Smooth muscle cell (in vitro differentiated cells): Measurements from ENCODE around the gene PTPRD. TPM values are rescaled to one million over a fixed set of nuclear protein-coding genes. Genes with fewer than 3 reads are reported as not detected.
"Not testable (repeated sequence)": the region's sequence is repeated elsewhere in the genome, so short reads cannot be mapped to it uniquely, and the experiment has no call there.

ENCODE experiments used
- DNase-seq: peaks from one replicate; lab custom pipeline; 2025; ENCODE audit not compliant: unreplicated experiment; lab: John Stamatoyannopoulos, UW
- H2AFZ ChIP-seq: fragments of 200-600 bp; sonication (generic); 2 replicates; pipeline ENCODE4 v1.6.0; 2016; ENCODE audit warnings: antibody characterized with exemption, low read depth, mild to moderate bottlenecking
- H3F3A ChIP-seq: fragments of 200-600 bp; sonication (generic); 2 replicates; pipeline ENCODE4 v1.6.0; 2017; ENCODE audit warnings: antibody characterized with exemption, low read depth
- H3K27ac ChIP-seq: fragments of 200-600 bp; sonication (generic); 2 replicates; pipeline ENCODE4 v1.5.1; 2016; ENCODE audit warnings: low read depth, mild to moderate bottlenecking
- H3K27me3 ChIP-seq: fragments of 200-600 bp; sonication (generic); 2 replicates; pipeline ENCODE4 v1.6.1; 2016; ENCODE audit warnings: low read depth, mild to moderate bottlenecking
- H3K36me3 ChIP-seq: fragments of 200-600 bp; sonication (generic); 2 replicates; pipeline ENCODE4 v1.5.1; 2016; ENCODE audit warnings: low read depth
- H3K4me1 ChIP-seq: fragments of 200-600 bp; sonication (generic); 2 replicates; pipeline ENCODE4 v1.5.1; 2016; ENCODE audit warnings: low read depth
- H3K4me2 ChIP-seq: fragments of 200-600 bp; sonication (generic); 2 replicates; pipeline ENCODE4 v1.6.0; 2016; ENCODE audit warnings: mild to moderate bottlenecking
- H3K4me3 ChIP-seq: fragments of 200-600 bp; sonication (generic); 2 replicates; pipeline ENCODE4 v1.5.1; 2016; ENCODE audit warnings: mild to moderate bottlenecking
- H3K79me2 ChIP-seq: fragments of 200-600 bp; sonication (generic); 2 replicates; pipeline ENCODE4 v1.6.0; 2016; ENCODE audit warnings: low read depth, mild to moderate bottlenecking
- H3K9ac ChIP-seq: fragments of 200-600 bp; sonication (generic); 2 replicates; pipeline ENCODE4 v1.6.0; 2016; ENCODE audit warnings: low read depth
- H3K9me3 ChIP-seq: fragments of 200-600 bp; sonication (generic); replicated peaks from 2 replicates; pipeline ENCODE4 v1.5.1; 2016; ENCODE audit warnings: low read depth
- H4K20me1 ChIP-seq: fragments of 200-600 bp; sonication (generic); 2 replicates; pipeline ENCODE4 v1.6.0; 2016; ENCODE audit warnings: low read depth
- WGBS: methylation state at CpG from one replicate; pipeline ENCODE4 v1.1.7; 2016; ENCODE audit warnings: low lambda C conversion rate; 5-methylcytosine and 5-hydroxymethylcytosine counted together
- polyA plus RNA-seq: library from polyadenylated mRNA; unstranded; fragments of >200 nt; fragmentation: Nextera tagmentation; extraction: Ambion mirVana; gene quantifications from 2 replicates; pipeline ENCODE4 v1.2.1, GENCODE V29; 2016
- total RNA-seq: library from RNA; depleted of rRNA; stranded (reverse); fragments of >200 nt; gene quantifications from 2 replicates; pipeline ENCODE4 v1.2.3, GENCODE V29; 2014
- TF ChIP-seq, protein P1 (sequence below): fragments of 200-600 bp; sonication (generic); IDR thresholded peaks from 2 replicates; pipeline ENCODE4 v1.5.1; 2017; ENCODE audit warnings: borderline replicate concordance, mild to moderate bottlenecking, antibody characterized with exemption; ENCODE audit not compliant: insufficient read depth, poor library complexity, severe bottlenecking

PTPRD gene
- total and polyA plus RNA-seq, 2 experiments from 2014 or later = 6.5 to 61.0 TPM

DNA sequence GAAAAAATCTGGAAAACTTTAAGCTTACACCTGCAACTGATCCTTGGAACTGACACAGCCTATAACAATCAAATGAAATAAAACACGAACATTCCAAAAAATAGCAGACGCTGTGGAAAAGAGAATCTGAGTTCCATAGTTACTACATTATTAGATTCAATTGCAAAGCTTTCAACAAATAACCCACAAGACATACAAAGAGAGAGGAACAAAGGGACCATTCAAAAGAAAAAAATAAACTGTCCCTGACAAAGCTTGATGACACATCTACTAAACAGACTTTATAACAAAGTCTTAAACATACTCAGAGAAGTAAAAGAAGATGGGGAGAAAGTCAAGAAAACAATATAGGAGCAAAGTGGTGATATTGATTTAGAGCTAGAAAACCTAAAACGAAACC, 1123.6 kb downstream of the PTPRD start:
- H3K9ac ChIP-seq = no peak overlapping the region
- H3K4me3 ChIP-seq = no peak overlapping the region
- H3K27me3 ChIP-seq = no peaks in the 10 kb centered on the region
- H3K4me1 ChIP-seq = no peaks in the 10 kb centered on the region
- H4K20me1 ChIP-seq = no peaks in the 10 kb centered on the region
- TF ChIP-seq, protein P1, sequence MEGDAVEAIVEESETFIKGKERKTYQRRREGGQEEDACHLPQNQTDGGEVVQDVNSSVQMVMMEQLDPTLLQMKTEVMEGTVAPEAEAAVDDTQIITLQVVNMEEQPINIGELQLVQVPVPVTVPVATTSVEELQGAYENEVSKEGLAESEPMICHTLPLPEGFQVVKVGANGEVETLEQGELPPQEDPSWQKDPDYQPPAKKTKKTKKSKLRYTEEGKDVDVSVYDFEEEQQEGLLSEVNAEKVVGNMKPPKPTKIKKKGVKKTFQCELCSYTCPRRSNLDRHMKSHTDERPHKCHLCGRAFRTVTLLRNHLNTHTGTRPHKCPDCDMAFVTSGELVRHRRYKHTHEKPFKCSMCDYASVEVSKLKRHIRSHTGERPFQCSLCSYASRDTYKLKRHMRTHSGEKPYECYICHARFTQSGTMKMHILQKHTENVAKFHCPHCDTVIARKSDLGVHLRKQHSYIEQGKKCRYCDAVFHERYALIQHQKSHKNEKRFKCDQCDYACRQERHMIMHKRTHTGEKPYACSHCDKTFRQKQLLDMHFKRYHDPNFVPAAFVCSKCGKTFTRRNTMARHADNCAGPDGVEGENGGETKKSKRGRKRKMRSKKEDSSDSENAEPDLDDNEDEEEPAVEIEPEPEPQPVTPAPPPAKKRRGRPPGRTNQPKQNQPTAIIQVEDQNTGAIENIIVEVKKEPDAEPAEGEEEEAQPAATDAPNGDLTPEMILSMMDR = no peak
- H3K27ac ChIP-seq = no peak overlapping the region
- no peak overlapping the region for H2AFZ ChIP-seq
- 87% methylated on average over 3 of the region's 3 CpGs for WGBS
- no peaks in the 10 kb centered on the region for H3K79me2 ChIP-seq
- H3F3A ChIP-seq = no peaks in the 10 kb centered on the region
- no peak for DNase-seq
- no peak overlapping the region for H3K4me2 ChIP-seq
- H3K9me3 ChIP-seq = no peaks in the 10 kb centered on the region
- no peaks in the 10 kb centered on the region for H3K36me3 ChIP-seq

DNA sequence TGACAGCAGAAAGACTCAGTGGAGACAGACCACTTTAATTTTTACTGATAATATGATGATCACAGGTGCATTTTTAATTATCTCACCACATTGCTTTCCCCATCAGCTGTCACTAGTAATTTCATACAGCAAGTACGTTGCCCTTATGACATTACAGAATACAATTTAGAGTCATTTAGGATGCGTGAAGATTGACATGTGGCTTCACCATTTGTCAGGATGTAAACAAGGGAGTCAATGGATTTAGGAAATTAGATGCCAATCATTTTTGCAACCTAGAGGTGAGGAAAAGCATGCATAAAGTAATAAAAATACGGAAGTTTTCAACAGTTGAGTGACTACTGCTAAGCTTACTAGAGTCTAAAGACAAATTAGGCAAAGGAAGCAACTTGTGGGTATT, 1129.6 kb downstream of the PTPRD start:
- Histone ChIP-seq H2AFZ (no peak overlapping the region), H3K9me3 (no peaks in the 10 kb centered on the region), H3K27me3 (no peaks in the 10 kb centered on the region), H3K4me3 (no peak overlapping the region), H3K27ac (no peak overlapping the region), H3K79me2 (no peaks in the 10 kb centered on the region), H3K4me1 (no peaks in the 10 kb centered on the region), H3K36me3 (no peaks in the 10 kb centered on the region), H3K9ac (no peak overlapping the region), H3F3A (no peaks in the 10 kb centered on the region), H4K20me1 (no peaks in the 10 kb centered on the region), H3K4me2 (no peak overlapping the region)
- TF ChIP-seq, protein P1 = no peak
- no peak for DNase-seq
- 74% methylated on average over 3 of the region's 3 CpGs for WGBS

DNA sequence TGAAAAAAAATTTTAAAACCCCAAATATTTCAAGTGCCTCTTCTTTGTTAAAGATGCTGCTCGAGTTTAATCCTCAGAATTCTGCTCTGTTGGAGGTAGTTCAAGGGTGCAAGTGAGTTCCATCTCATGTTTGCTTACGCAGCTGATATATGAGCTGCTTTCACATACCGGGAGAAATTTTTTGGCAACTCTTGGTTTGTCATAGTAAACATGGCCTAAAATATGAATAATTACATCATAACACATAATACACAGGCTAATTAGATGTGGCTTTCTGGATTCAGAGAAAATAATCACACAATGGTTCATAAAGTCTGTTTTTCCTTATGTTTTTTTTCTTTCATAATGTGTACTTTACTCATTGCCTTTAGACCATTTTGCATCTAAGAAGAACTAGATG, 1134.1 kb downstream of the PTPRD start:
- H3K27me3 ChIP-seq = no peaks in the 10 kb centered on the region
- TF ChIP-seq, protein P1 = no peak
- no peak overlapping the region for H3K9ac ChIP-seq
- H3K9me3 ChIP-seq = no peaks in the 10 kb centered on the region
- no peak for DNase-seq
- no peaks in the 10 kb centered on the region for H3K36me3 ChIP-seq
- no peak overlapping the region for H3K4me3 ChIP-seq
- H3F3A ChIP-seq = no peaks in the 10 kb centered on the region
- H3K4me2 ChIP-seq = no peak overlapping the region
- H3K4me1 ChIP-seq = no peaks in the 10 kb centered on the region
- H4K20me1 ChIP-seq = no peaks in the 10 kb centered on the region
- H3K27ac ChIP-seq = no peak overlapping the region
- no peak overlapping the region for H2AFZ ChIP-seq
- no peaks in the 10 kb centered on the region for H3K79me2 ChIP-seq
- 91% methylated on average over 3 of the region's 3 CpGs for WGBS

DNA sequence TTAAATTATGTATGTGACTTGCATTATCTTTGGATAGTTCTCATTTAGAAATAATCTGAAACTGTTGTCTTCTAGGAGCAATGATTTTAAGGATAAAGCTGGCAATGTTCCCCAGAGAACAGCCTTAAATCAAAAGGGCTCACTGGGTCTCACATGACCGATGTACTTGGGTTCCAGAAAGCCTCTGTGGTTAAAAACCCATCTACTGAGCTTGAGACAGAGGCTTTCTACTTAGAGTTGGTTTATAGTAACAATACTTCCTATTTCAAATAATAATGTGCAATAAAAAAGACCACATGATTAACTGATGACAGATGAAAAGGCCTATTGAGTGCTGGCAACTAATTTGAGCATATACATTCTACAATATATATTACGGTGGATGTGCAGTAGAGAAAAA, 1143.5 kb downstream of the PTPRD start:
- no peak overlapping the region for H2AFZ ChIP-seq
- no peak overlapping the region for H3K4me3 ChIP-seq
- H4K20me1 ChIP-seq = no peaks in the 10 kb centered on the region
- no peaks in the 10 kb centered on the region for H3K79me2 ChIP-seq
- no peaks in the 10 kb centered on the region for H3F3A ChIP-seq
- no peak for DNase-seq
- H3K36me3 ChIP-seq = no peaks in the 10 kb centered on the region
- WGBS = 93% methylated on average over 2 of the region's 2 CpGs
- no peaks in the 10 kb centered on the region for H3K9me3 ChIP-seq
- H3K4me2 ChIP-seq = no peak overlapping the region
- no peak overlapping the region for H3K9ac ChIP-seq
- H3K4me1 ChIP-seq = no peaks in the 10 kb centered on the region
- H3K27me3 ChIP-seq = no peaks in the 10 kb centered on the region
- TF ChIP-seq, protein P1 = no peak
- no peak overlapping the region for H3K27ac ChIP-seq

DNA sequence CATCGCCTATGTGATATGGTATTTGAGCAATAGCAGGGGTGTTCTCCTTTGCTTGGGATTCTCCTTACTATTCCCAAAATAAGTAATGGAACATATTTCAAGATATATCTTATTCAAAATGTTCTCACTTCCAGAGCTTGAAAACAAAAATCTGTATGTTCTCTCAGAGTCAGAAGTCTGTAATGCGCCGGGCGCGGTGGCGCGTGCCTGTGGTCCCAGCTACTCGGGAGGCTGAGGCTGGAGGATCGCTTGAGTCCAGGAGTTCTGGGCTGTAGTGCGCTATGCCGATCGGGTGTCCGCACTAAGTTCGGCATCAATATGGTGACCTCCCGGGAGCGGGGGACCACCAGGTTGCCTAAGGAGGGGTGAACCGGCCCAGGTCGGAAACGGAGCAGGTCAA, 1170.9 kb downstream of the PTPRD start:
- H3K36me3 ChIP-seq, DNase-seq: not testable (repeated sequence)
- WGBS = 97% methylated on average over 19 of the region's 19 CpGs

More for the DNA sequence above, 1170.9 kb downstream of the PTPRD start:
- not testable (repeated sequence) for H3K27ac ChIP-seq, H2AFZ ChIP-seq, H3K27me3 ChIP-seq, H3K4me1 ChIP-seq, H3K9me3 ChIP-seq, H3K79me2 ChIP-seq, H4K20me1 ChIP-seq, H3F3A ChIP-seq, H3K4me3 ChIP-seq, H3K9ac ChIP-seq, H3K4me2 ChIP-seq
